Hepatocyte (in vitro differentiated cells): Measurements from ENCODE around the gene PIGP. TPM values are rescaled to one million over a fixed set of nuclear protein-coding genes. Genes with fewer than 3 reads are reported as not detected.
"Not testable (repeated sequence)": the region's sequence is repeated elsewhere in the genome, so short reads cannot be mapped to it uniquely, and the experiment has no call there.

ENCODE experiments used
- DNase-seq: peaks from one replicate; pipeline ENCODE4 v3.0.0-alpha.2; 2016; ENCODE audit warnings: low spot score
- H2AFZ ChIP-seq: fragments of 200-600 bp; sonication (generic); 2 replicates; pipeline ENCODE4 v1.6.0; 2016; ENCODE audit warnings: antibody characterized with exemption, mild to moderate bottlenecking
- H3K27ac ChIP-seq: fragments of 200-600 bp; sonication (generic); 2 replicates; pipeline ENCODE4 v1.5.1; 2016; ENCODE audit warnings: mild to moderate bottlenecking
- H3K27me3 ChIP-seq: fragments of 200-600 bp; sonication (generic); 2 replicates; pipeline ENCODE4 v1.6.1; 2016
- H3K36me3 ChIP-seq: fragments of 200-600 bp; sonication (generic); replicated peaks from 2 replicates; pipeline ENCODE4 v1.5.1; 2016; ENCODE audit warnings: low read depth; ENCODE audit not compliant: insufficient read depth
- H3K4me1 ChIP-seq: fragments of 200-600 bp; sonication (generic); 2 replicates; pipeline ENCODE4 v1.5.1; 2016; ENCODE audit warnings: mild to moderate bottlenecking, moderate library complexity; ENCODE audit not compliant: insufficient read depth
- H3K4me2 ChIP-seq: fragments of 200-600 bp; sonication (generic); 2 replicates; pipeline ENCODE4 v1.6.0; 2016
- H3K4me3 ChIP-seq: fragments of 200-600 bp; sonication (generic); 2 replicates; pipeline ENCODE4 v1.5.1; 2016; ENCODE audit warnings: mild to moderate bottlenecking
- H3K79me2 ChIP-seq: fragments of 200-600 bp; sonication (generic); 2 replicates; pipeline ENCODE4 v1.6.0; 2017; ENCODE audit warnings: mild to moderate bottlenecking
- H3K9me2 ChIP-seq: fragments of 200-600 bp; sonication (generic); replicated peaks from 2 replicates; pipeline ENCODE4 v1.6.0; 2017; ENCODE audit warnings: mild to moderate bottlenecking; ENCODE audit not compliant: insufficient read depth
- H3K9me3 ChIP-seq: fragments of 200-600 bp; sonication (generic); 2 replicates; pipeline ENCODE4 v1.5.1; 2016; ENCODE audit warnings: low read depth, mild to moderate bottlenecking
- H4K20me1 ChIP-seq: fragments of 200-600 bp; sonication (generic); 2 replicates; pipeline ENCODE4 v1.6.0; 2016; ENCODE audit warnings: mild to moderate bottlenecking; ENCODE audit not compliant: insufficient read depth, poor library complexity, severe bottlenecking
- EZH2 ChIP-seq: fragments of 200-600 bp; sonication (generic); IDR thresholded peaks from 2 replicates; pipeline ENCODE4 v1.6.1; 2016; ENCODE audit warnings: antibody characterized with exemption, mild to moderate bottlenecking, borderline replicate concordance
- EZH2phosphoT487 ChIP-seq: fragments of 200-600 bp; sonication (generic); IDR thresholded peaks from one replicate; pipeline ENCODE4 v1.6.1; 2018; ENCODE audit warnings: antibody characterized with exemption, mild to moderate bottlenecking, low read depth, moderate library complexity; ENCODE audit not compliant: unreplicated experiment, severe bottlenecking
- WGBS: methylation state at CpG from one replicate; pipeline ENCODE4 v1.1.6; 2016; ENCODE audit warnings: low lambda C conversion rate; ENCODE audit errors: missing lambda C conversion rate; 5-methylcytosine and 5-hydroxymethylcytosine counted together
- polyA plus RNA-seq: library from polyadenylated mRNA; unstranded; fragments of >200 nt; fragmentation: Nextera tagmentation; extraction: Ambion mirVana; gene quantifications from 2 replicates; pipeline ENCODE4 v1.2.1, GENCODE V29; 2016
- total RNA-seq: library from RNA; depleted of rRNA; stranded (reverse); fragments of >200 nt; gene quantifications from 2 replicates; pipeline ENCODE4 v1.2.3, GENCODE V29; 2014
- TF ChIP-seq, protein P1 (sequence below): fragments of 200-600 bp; sonication (generic); IDR thresholded peaks from 2 replicates; pipeline ENCODE4 v1.5.1; 2016; ENCODE audit warnings: antibody characterized with exemption, mild to moderate bottlenecking; ENCODE audit not compliant: poor library complexity

PIGP gene
- total and polyA plus RNA-seq, 2 experiments from 2014 or later: 23.3 to 39.9 TPM

GRCh38 chr21:37117204-37117603, 44.3 kb upstream of the PIGP start:
- no peaks in the 10 kb centered on the region for H3K27me3 ChIP-seq
- DNase-seq: no peak

GRCh38 chr21:37116459-37116858, 43.6 kb upstream of the PIGP start:
- not testable (repeated sequence) for H3K4me1 ChIP-seq, H3K9me3 ChIP-seq, H4K20me1 ChIP-seq, H2AFZ ChIP-seq, H3K79me2 ChIP-seq, H3K4me3 ChIP-seq, H3K27me3 ChIP-seq, H3K36me3 ChIP-seq, H3K4me2 ChIP-seq, H3K27ac ChIP-seq, DNase-seq, H3K9me2 ChIP-seq
- WGBS: 98% methylated on average over 2 of the region's 2 CpGs

More at GRCh38 chr21:37117204-37117603, 44.3 kb upstream of the PIGP start:
- no peaks in the 10 kb centered on the region for H3K4me1 ChIP-seq
- H3K4me2 ChIP-seq: no peak overlapping the region
- no peak overlapping the region for H3K4me3 ChIP-seq
- H3K79me2 ChIP-seq: peaks cover 8% of the 10 kb centered on the region
- TF ChIP-seq EZH2: no peak
- TF ChIP-seq, protein P1, sequence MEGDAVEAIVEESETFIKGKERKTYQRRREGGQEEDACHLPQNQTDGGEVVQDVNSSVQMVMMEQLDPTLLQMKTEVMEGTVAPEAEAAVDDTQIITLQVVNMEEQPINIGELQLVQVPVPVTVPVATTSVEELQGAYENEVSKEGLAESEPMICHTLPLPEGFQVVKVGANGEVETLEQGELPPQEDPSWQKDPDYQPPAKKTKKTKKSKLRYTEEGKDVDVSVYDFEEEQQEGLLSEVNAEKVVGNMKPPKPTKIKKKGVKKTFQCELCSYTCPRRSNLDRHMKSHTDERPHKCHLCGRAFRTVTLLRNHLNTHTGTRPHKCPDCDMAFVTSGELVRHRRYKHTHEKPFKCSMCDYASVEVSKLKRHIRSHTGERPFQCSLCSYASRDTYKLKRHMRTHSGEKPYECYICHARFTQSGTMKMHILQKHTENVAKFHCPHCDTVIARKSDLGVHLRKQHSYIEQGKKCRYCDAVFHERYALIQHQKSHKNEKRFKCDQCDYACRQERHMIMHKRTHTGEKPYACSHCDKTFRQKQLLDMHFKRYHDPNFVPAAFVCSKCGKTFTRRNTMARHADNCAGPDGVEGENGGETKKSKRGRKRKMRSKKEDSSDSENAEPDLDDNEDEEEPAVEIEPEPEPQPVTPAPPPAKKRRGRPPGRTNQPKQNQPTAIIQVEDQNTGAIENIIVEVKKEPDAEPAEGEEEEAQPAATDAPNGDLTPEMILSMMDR: no peak
- TF ChIP-seq EZH2phosphoT487: no peak
- H3K27ac ChIP-seq: no peak overlapping the region
- H3K9me2 ChIP-seq: no peaks in the 10 kb centered on the region
- no peak overlapping the region for H2AFZ ChIP-seq
- H3K36me3 ChIP-seq: no peaks in the 10 kb centered on the region
- H3K9me3 ChIP-seq: no peaks in the 10 kb centered on the region
- H4K20me1 ChIP-seq: peaks cover 2% of the 10 kb centered on the region

GRCh38 chr21:37114301-37114700, 41.4 kb upstream of the PIGP start:
- not testable (repeated sequence) for H3K4me3 ChIP-seq, H3K36me3 ChIP-seq, H2AFZ ChIP-seq, H3K27ac ChIP-seq, H3K4me1 ChIP-seq, H3K27me3 ChIP-seq, H3K9me3 ChIP-seq, H3K4me2 ChIP-seq, H3K79me2 ChIP-seq, H3K9me2 ChIP-seq, DNase-seq, H4K20me1 ChIP-seq
- 95% methylated on average over 1 of the region's 3 CpGs for WGBS

DNA sequence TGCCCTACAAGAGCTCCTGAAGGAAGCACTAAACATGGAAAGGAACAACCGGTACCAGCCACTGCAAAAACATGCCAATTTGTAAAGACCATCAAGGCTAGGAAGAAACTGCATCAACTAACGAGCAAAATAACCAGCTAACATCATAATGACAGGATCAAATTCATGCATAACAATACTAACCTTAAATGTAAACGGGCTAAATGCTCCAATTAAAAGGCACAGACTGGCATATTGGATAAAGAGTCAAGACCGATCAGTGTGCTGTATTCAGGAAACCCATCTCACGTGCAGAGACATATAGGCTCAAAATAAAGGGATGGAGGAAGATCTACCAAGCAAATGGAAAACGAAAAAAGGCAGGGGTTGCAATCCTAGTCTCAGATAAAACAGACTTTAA, 38.2 kb upstream of the PIGP start:
- not testable (repeated sequence) for DNase-seq, H3K9me3 ChIP-seq, H3K4me3 ChIP-seq, H2AFZ ChIP-seq, H4K20me1 ChIP-seq, H3K27me3 ChIP-seq, H3K4me1 ChIP-seq, H3K9me2 ChIP-seq, H3K4me2 ChIP-seq, H3K27ac ChIP-seq
- H3K36me3 ChIP-seq: peaks cover 12% of the 10 kb centered on the region
- H3K79me2 ChIP-seq: peaks cover 25% of the 10 kb centered on the region
- 82% methylated on average over 6 of the region's 6 CpGs for WGBS

- DNase-seq: no peak
- Histone ChIP-seq H3K4me2 (no peak overlapping the region), H3K9me3 (peaks cover 7% of the 10 kb centered on the region), H3K4me1 (no peaks in the 10 kb centered on the region), H3K9me2 (no peaks in the 10 kb centered on the region), H3K4me3 (no peak overlapping the region), H2AFZ (no peak overlapping the region), H3K79me2 (peaks cover 65% of the 10 kb centered on the region), H3K27ac (no peak overlapping the region), H3K36me3 (peaks cover 12% of the 10 kb centered on the region), H4K20me1 (peaks cover 4% of the 10 kb centered on the region), H3K27me3 (no peaks in the 10 kb centered on the region)
- no peak for TF ChIP-seq EZH2
- no peak for TF ChIP-seq EZH2phosphoT487
- TF ChIP-seq, protein P1: no peak
- WGBS: 100% methylated on average over 2 of the region's 2 CpGs
Measured at GRCh38 chr21:37106998-37107397, 34.1 kb upstream of the PIGP start.

DNA sequence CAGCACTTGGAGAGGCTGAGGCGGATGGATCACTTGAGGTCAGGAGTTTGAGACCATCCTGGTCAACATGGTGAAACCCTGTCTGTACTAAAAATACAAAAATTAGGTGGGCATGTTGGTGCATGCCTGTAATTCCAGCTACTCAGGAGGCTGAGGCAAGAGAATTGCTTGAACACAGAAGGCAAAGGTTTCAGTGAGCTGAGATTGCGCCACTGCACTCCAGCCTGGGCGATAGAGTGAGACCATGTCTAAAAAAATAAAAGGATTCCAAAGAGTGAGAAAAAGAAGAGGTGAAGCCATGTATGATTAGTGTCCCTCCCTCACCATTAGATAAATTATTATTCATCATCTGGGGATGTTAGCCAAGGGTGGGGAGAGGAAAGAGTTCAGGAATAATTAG, 29.9 kb upstream of the PIGP start:
- not testable (repeated sequence) for H2AFZ ChIP-seq, H4K20me1 ChIP-seq, H3K36me3 ChIP-seq, H3K4me2 ChIP-seq, H3K9me2 ChIP-seq, H3K9me3 ChIP-seq, H3K27ac ChIP-seq, H3K4me1 ChIP-seq, H3K4me3 ChIP-seq, H3K27me3 ChIP-seq, DNase-seq
- peaks cover 85% of the 10 kb centered on the region for H3K79me2 ChIP-seq
- 96% methylated on average over 3 of the region's 3 CpGs for WGBS
